ENCODE measurements around the gene GLI1.
"Not testable (repeated sequence)": the region's sequence is repeated elsewhere in the genome, so short reads cannot be mapped to it uniquely, and the experiment has no call there.

GLI1 gene

GRCh38 chr12:57497223-57498131, 37.9 kb downstream of the GLI1 start:
- no peak for DNase-seq (ENCODE audit: low read depth in 2 of 2)

GRCh38 chr12:57498132-57498502, 38.5 kb downstream of the GLI1 start:
- DNase-seq (ENCODE audit: low read depth in 2 of 2), result no peak

GRCh38 chr12:57498571-57498970, 39.0 kb downstream of the GLI1 start:
- no peak for DNase-seq (ENCODE audit: low read depth in 2 of 2)

GRCh38 chr12:57500213-57500612, 40.6 kb downstream of the GLI1 start:
- DNase-seq (ENCODE audit: low read depth in 2 of 2), result no peak

- not testable (repeated sequence) for DNase-seq (ENCODE audit: low read depth in 2 of 2)
Measured at GRCh38 chr12:57502311-57502969, 42.9 kb downstream of the GLI1 start.

GRCh38 chr12:57506541-57506940, 47.0 kb downstream of the GLI1 start:
- not testable (repeated sequence) for DNase-seq (ENCODE audit: low read depth in 2 of 2)

- DNase-seq (ENCODE audit: low read depth in 2 of 2), result not testable (repeated sequence)
Measured at GRCh38 chr12:57507796-57508195, 48.2 kb downstream of the GLI1 start.

GRCh38 chr12:57511161-57511560, 51.6 kb downstream of the GLI1 start:
- DNase-seq (ENCODE audit: low read depth in 2 of 2), result no peak

- no peak for DNase-seq (ENCODE audit: low read depth in 2 of 2)
Measured at GRCh38 chr12:57511588-57512325, 52.2 kb downstream of the GLI1 start.

GRCh38 chr12:57512665-57513064, 53.1 kb downstream of the GLI1 start:
- no peak for DNase-seq (ENCODE audit: low read depth in 2 of 2)

- DNase-seq (ENCODE audit: low read depth in 2 of 2), result no peak
Measured at GRCh38 chr12:57513266-57513665, 53.7 kb downstream of the GLI1 start.

- DNase-seq (ENCODE audit: low read depth in 2 of 2), result not testable (repeated sequence)
Measured at GRCh38 chr12:57513677-57514076, 54.1 kb downstream of the GLI1 start.

GRCh38 chr12:57514246-57514645, 54.7 kb downstream of the GLI1 start:
- DNase-seq (ENCODE audit: low read depth in 2 of 2), result not testable (repeated sequence)

- DNase-seq (ENCODE audit: low read depth in 2 of 2), result no peak
Measured at GRCh38 chr12:57514720-57515407, 55.3 kb downstream of the GLI1 start.

- DNase-seq (ENCODE audit: low read depth in 2 of 2), result no peak
Measured at GRCh38 chr12:57515408-57515933, 55.9 kb downstream of the GLI1 start.

- DNase-seq (ENCODE audit: low read depth in 2 of 2), result no peak
Measured at GRCh38 chr12:57515934-57516541, 56.5 kb downstream of the GLI1 start.

- DNase-seq (ENCODE audit: low read depth in 2 of 2), result no peak
Measured at GRCh38 chr12:57516617-57517153, 57.1 kb downstream of the GLI1 start.

- no peak for DNase-seq (ENCODE audit: low read depth in 2 of 2)
Measured at GRCh38 chr12:57517187-57517586, 57.6 kb downstream of the GLI1 start.

- not testable (repeated sequence) for DNase-seq (ENCODE audit: low read depth in 2 of 2)
Measured at GRCh38 chr12:57517718-57518117, 58.1 kb downstream of the GLI1 start.

- DNase-seq (ENCODE audit: low read depth in 2 of 2), result no peak
Measured at GRCh38 chr12:57518176-57518919, 58.8 kb downstream of the GLI1 start.
